ENCODE results near the gene CXCL9. TPM values are rescaled to one million over a fixed set of nuclear protein-coding genes. Genes with fewer than 3 reads are reported as not detected.
"Not testable (repeated sequence)": the region's sequence is repeated elsewhere in the genome, so short reads cannot be mapped to it uniquely, and the experiment has no call there.

The CXCL9 gene
- total RNA-seq, 2 donors from 2014 or later, result not detected

DNA sequence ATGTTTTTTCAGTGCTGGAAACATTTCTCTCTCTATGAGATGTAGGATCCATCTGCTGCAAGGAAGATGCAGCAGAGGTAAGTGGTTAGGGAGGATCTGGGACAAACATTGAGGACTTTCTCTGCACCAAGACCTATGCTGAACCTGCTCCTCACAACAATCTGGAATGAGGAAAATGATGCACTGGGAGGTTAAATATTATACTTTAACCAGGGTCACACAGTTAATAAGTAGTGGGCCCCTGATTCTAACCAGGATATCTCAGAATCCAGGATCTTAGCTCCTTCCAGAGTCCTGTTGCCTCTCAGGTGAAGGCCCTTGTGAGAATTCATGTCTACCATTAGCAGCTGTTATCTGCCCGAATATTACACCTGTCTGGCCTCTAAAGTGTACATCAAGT lies 7.0 kb downstream of the CXCL9 start:
- Histone ChIP-seq H3K36me3 (ENCODE audit: control insufficient read depth, insufficient read depth, low read length) (no peaks in the 10 kb centered on the region), H3K27me3 (ENCODE audit: control insufficient read depth, insufficient read depth, low read length, poor library complexity, severe bottlenecking) (no peaks in the 10 kb centered on the region), H3K27ac (ENCODE audit: low read depth, low read length) (no peak overlapping the region), H3K4me1 (ENCODE audit: control insufficient read depth, insufficient read depth, low read length) (peaks cover 4% of the 10 kb centered on the region), H3K9me3 (ENCODE audit: control insufficient read depth, low read length) (no peaks in the 10 kb centered on the region), H3K9ac (ENCODE audit: extremely low read depth, low read length, poor library complexity, severe bottlenecking) (no peak overlapping the region), H3K4me3 (ENCODE audit: low read length) (no peak overlapping the region)
- WGBS, 2 experiments (ENCODE audit: insufficient coverage in 1 of 2, insufficient read length in 1 of 2), result 89 to 93% methylated on average over 1 of the region's 1 CpG
- Mint-ChIP-seq H3K27ac (no peak overlapping the region), H3K4me1 (peaks cover 13% of the 10 kb centered on the region), H3K36me3 (ENCODE audit: low read depth) (no peaks in the 10 kb centered on the region), H3K9me3 (no peaks in the 10 kb centered on the region), H3K27me3 (ENCODE audit: insufficient read depth) (peaks cover 5% of the 10 kb centered on the region), H3K4me3 (no peak overlapping the region)
- no peak for DNase-seq
- TF ChIP-seq, protein P1, sequence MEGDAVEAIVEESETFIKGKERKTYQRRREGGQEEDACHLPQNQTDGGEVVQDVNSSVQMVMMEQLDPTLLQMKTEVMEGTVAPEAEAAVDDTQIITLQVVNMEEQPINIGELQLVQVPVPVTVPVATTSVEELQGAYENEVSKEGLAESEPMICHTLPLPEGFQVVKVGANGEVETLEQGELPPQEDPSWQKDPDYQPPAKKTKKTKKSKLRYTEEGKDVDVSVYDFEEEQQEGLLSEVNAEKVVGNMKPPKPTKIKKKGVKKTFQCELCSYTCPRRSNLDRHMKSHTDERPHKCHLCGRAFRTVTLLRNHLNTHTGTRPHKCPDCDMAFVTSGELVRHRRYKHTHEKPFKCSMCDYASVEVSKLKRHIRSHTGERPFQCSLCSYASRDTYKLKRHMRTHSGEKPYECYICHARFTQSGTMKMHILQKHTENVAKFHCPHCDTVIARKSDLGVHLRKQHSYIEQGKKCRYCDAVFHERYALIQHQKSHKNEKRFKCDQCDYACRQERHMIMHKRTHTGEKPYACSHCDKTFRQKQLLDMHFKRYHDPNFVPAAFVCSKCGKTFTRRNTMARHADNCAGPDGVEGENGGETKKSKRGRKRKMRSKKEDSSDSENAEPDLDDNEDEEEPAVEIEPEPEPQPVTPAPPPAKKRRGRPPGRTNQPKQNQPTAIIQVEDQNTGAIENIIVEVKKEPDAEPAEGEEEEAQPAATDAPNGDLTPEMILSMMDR (conservative IDR thresholded peaks at IDR 0.05), result no peak

DNA sequence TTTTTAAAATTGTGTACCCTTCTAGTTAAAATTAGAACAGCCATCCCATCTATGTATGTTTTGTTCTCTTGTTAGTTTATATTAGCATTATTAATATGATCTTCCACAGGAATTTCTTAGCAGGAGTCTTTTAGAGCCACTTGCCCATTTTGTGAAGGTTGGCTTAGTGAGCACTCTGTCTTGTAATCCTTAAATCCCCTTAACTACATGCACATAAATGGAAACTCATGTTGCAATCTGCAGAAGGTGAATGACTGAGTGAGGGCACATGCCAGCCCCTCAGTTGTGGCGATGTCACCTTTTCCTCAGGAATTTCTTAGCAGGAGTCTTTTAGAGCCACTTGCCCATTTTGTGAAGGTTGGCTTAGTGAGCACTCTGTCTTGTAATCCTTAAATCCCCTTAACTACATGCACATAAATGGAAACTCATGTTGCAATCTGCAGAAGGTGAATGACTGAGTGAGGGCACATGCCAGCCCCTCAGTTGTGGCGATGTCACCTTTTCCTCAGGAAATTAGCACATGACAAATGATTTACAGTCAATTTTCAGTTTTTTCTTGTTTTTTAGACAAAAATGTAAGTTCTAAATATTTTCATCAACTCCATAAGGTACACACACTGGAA lies 8.7 kb downstream of the CXCL9 start:
- Mint-ChIP-seq H3K27me3 (ENCODE audit: insufficient read depth) (peaks cover 12% of the 10 kb centered on the region), H3K4me1 (peaks cover 13% of the 10 kb centered on the region)
- not testable (repeated sequence) for H3K4me3 Mint-ChIP-seq; H3K9ac ChIP-seq (ENCODE audit: extremely low read depth, low read length, poor library complexity, severe bottlenecking); H3K4me1 ChIP-seq (ENCODE audit: control insufficient read depth, insufficient read depth, low read length); H3K27ac Mint-ChIP-seq; H3K9me3 Mint-ChIP-seq; H3K27me3 ChIP-seq (ENCODE audit: control insufficient read depth, insufficient read depth, low read length, poor library complexity, severe bottlenecking); DNase-seq; H3K9me3 ChIP-seq (ENCODE audit: control insufficient read depth, low read length); H3K4me3 ChIP-seq (ENCODE audit: low read length); H3K36me3 Mint-ChIP-seq (ENCODE audit: low read depth); H3K27ac ChIP-seq (ENCODE audit: low read depth, low read length); H3K36me3 ChIP-seq (ENCODE audit: control insufficient read depth, insufficient read depth, low read length)
- WGBS, 2 experiments (ENCODE audit: insufficient coverage in 1 of 2, insufficient read length in 1 of 2), result 93% methylated on average over 2 of the region's 2 CpGs; no CpG with 5 or more reads in 1 of the 2 experiments

DNA sequence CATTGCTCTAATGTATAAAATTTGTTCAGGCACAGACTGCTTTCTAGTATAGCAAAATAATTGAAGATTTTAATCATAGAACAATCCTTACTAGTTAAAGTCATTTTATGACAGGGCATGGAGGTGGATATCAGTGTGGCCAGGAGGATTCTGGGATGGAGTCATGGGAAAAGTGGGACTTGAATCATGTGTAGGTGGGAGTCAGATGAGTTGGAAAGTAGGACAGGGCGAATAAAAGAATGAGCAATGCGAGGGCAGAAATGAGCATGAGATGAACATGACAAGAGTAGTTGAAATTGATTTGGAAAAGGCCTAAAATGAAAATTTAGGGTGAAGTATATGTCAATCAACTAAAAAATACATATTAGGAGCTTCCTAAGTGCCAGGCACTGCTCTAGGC lies 9.4 kb downstream of the CXCL9 start:
- H3K9me3 ChIP-seq (ENCODE audit: control insufficient read depth, low read length), result no peaks in the 10 kb centered on the region
- DNase-seq, result no peak
- H3K4me3 Mint-ChIP-seq, result no peak overlapping the region
- H3K9me3 Mint-ChIP-seq, result no peaks in the 10 kb centered on the region
- no peaks in the 10 kb centered on the region for H3K36me3 Mint-ChIP-seq (ENCODE audit: low read depth)
- H3K36me3 ChIP-seq (ENCODE audit: control insufficient read depth, insufficient read depth, low read length), result no peaks in the 10 kb centered on the region
- no peak overlapping the region for H3K9ac ChIP-seq (ENCODE audit: extremely low read depth, low read length, poor library complexity, severe bottlenecking)
- 86 to 100% methylated on average over 1 to 2 of the region's 2 CpGs for WGBS, 2 experiments (ENCODE audit: insufficient coverage in 1 of 2, insufficient read length in 1 of 2)
- no peak overlapping the region for H3K27ac Mint-ChIP-seq
- peaks cover 13% of the 10 kb centered on the region for H3K4me1 Mint-ChIP-seq
- TF ChIP-seq, protein P1 (conservative IDR thresholded peaks at IDR 0.05), result no peak
- H3K27ac ChIP-seq (ENCODE audit: low read depth, low read length), result no peak overlapping the region
- H3K4me1 ChIP-seq (ENCODE audit: control insufficient read depth, insufficient read depth, low read length), result peaks cover 4% of the 10 kb centered on the region
- peaks cover 17% of the 10 kb centered on the region for H3K27me3 Mint-ChIP-seq (ENCODE audit: insufficient read depth)
- H3K27me3 ChIP-seq (ENCODE audit: control insufficient read depth, insufficient read depth, low read length, poor library complexity, severe bottlenecking), result peaks cover 6% of the 10 kb centered on the region
- H3K4me3 ChIP-seq (ENCODE audit: low read length), result no peak overlapping the region

DNA sequence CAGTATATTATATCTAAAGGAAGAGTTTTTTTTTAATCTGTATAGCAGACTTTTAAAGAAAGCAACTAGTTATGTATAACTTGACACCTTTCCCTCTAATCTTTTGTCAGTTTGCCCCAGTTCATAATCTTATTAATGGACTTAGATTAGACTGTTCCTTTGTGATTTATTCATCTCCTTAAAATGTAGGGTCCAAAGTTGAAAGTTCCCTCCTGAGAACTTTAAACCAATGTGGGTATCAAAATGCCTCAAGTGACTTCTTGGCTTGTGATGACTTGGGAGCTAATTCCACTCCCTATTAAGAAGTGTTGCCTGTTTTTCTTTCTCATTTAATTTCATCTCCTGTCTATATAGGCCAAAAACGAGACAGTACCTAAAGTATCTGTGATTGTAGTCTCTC lies 10.2 kb downstream of the CXCL9 start:
- Mint-ChIP-seq H3K36me3 (ENCODE audit: low read depth) (no peaks in the 10 kb centered on the region), H3K4me1 (peaks cover 13% of the 10 kb centered on the region), H3K9me3 (no peaks in the 10 kb centered on the region), H3K27ac (no peak overlapping the region), H3K27me3 (ENCODE audit: insufficient read depth) (peaks cover 21% of the 10 kb centered on the region), H3K4me3 (no peak overlapping the region)
- Histone ChIP-seq H3K4me3 (ENCODE audit: low read length) (no peak overlapping the region), H3K9ac (ENCODE audit: extremely low read depth, low read length, poor library complexity, severe bottlenecking) (no peak overlapping the region), H3K36me3 (ENCODE audit: control insufficient read depth, insufficient read depth, low read length) (no peaks in the 10 kb centered on the region), H3K27me3 (ENCODE audit: control insufficient read depth, insufficient read depth, low read length, poor library complexity, severe bottlenecking) (peaks cover 6% of the 10 kb centered on the region), H3K27ac (ENCODE audit: low read depth, low read length) (no peak overlapping the region), H3K4me1 (ENCODE audit: control insufficient read depth, insufficient read depth, low read length) (peaks cover 4% of the 10 kb centered on the region), H3K9me3 (ENCODE audit: control insufficient read depth, low read length) (no peaks in the 10 kb centered on the region)
- TF ChIP-seq, protein P1 (conservative IDR thresholded peaks at IDR 0.05), result no peak
- no peak for DNase-seq
- WGBS, 2 experiments (ENCODE audit: insufficient coverage in 1 of 2, insufficient read length in 1 of 2), result 83 to 89% methylated on average over 1 of the region's 1 CpG

All from endodermal cell (in vitro differentiated cells).